ENCODE measurements around the gene ITGAL. TPM values are rescaled to one million over a fixed set of nuclear protein-coding genes. Genes with fewer than 3 reads are reported as not detected.

ITGAL gene
- total and polyA plus RNA-seq, 2 of the 13 experiments (the other 11 are each of a cell fraction or from before 2014, with no cell fraction given): 0.86 to 1.2 TPM

DNA sequence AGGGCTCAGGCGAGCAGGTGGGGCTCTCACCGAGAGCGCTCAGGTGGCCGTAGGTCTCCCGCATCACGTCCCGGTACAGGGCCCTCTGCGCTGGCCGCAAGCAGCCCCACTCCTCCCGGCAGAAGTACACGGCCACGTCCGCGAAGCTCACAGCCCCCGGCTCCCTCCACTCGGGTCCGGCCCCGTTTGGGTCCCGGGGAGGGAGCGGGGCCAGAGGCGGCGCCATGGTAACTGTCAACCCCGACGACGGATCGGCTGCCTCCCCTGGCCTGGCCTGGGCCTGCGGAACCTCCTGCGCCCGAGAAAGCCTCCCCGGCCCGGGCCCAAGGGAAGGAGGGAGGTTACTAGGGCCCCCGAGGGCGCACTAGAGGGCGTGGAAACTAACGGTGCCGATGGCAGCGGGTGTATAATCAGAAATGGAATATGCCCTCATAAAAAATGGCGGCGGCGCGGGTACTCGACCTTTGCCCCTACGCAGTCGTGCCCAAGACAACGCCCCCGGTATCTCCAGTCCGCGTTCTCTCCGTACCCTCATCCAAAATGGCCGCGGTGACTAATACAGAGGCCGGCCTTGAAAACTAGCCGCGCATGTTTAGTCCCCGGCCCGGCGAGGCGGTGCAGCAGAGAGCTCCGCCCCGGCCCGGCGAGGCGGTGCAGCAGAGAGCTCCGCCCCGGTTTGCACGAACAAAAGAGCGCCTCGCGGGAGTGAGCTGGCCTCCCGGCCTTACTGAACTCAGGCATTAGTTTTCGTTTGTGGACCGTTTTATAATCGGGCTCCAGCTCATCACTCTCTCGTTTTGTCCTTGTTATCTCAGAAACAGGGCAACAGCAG is 85.6 kb downstream of the ITGAL start, which contains the start of gene ZNF764 (continued):
- TF ChIP-seq, protein P1, sequence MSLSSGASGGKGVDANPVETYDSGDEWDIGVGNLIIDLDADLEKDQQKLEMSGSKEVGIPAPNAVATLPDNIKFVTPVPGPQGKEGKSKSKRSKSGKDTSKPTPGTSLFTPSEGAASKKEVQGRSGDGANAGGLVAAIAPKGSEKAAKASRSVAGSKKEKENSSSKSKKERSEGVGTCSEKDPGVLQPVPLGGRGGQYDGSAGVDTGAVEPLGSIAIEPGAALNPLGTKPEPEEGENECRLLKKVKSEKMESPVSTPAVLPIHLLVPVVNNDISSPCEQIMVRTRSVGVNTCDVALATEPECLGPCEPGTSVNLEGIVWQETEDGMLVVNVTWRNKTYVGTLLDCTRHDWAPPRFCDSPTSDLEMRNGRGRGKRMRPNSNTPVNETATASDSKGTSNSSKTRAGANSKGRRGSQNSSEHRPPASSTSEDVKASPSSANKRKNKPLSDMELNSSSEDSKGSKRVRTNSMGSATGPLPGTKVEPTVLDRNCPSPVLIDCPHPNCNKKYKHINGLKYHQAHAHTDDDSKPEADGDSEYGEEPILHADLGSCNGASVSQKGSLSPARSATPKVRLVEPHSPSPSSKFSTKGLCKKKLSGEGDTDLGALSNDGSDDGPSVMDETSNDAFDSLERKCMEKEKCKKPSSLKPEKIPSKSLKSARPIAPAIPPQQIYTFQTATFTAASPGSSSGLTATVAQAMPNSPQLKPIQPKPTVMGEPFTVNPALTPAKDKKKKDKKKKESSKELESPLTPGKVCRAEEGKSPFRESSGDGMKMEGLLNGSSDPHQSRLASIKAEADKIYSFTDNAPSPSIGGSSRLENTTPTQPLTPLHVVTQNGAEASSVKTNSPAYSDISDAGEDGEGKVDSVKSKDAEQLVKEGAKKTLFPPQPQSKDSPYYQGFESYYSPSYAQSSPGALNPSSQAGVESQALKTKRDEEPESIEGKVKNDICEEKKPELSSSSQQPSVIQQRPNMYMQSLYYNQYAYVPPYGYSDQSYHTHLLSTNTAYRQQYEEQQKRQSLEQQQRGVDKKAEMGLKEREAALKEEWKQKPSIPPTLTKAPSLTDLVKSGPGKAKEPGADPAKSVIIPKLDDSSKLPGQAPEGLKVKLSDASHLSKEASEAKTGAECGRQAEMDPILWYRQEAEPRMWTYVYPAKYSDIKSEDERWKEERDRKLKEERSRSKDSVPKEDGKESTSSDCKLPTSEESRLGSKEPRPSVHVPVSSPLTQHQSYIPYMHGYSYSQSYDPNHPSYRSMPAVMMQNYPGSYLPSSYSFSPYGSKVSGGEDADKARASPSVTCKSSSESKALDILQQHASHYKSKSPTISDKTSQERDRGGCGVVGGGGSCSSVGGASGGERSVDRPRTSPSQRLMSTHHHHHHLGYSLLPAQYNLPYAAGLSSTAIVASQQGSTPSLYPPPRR (CRISPR knock-in tag; IDR thresholded peaks at IDR 0.05; ENCODE audit: borderline replicate concordance): 0 out of 2 replicates have a peak, but pooled peaks have one; percentile 12
- TF ChIP-seq SMARCC2 (IDR thresholded peaks at IDR 0.05): no peak
- no peak for TF ChIP-seq CERS6 (CRISPR knock-in tag; IDR thresholded peaks at IDR 0.05)
- peak; percentile 39; the same call in 1 of the 2 replicates for TF ChIP-seq ZNF343 (CRISPR knock-in tag; IDR thresholded peaks at IDR 0.05)
- no peak for TF ChIP-seq ZFP36 (IDR thresholded peaks at IDR 0.05; ENCODE audit: borderline replicate concordance, low read depth, low read length, partially characterized antibody)
- TF ChIP-seq RARG (CRISPR knock-in tag; IDR thresholded peaks at IDR 0.05; ENCODE audit: low read depth): no peak
- TF ChIP-seq TRIM24 (CRISPR knock-in tag; IDR thresholded peaks at IDR 0.05): no peak
- TF ChIP-seq, protein P2, sequence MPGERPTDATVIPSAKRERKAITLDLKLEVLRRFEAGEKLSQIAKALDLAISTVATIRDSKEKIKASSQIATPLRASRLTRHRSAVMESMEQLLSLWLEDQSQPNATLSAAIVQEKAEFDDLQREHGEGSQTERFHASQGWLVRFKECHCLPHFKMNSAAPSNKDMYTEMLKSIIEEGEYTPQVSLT (CRISPR knock-in tag; IDR thresholded peaks at IDR 0.05; ENCODE audit: borderline replicate concordance, low read depth): no peak
- peak; percentile 86; the same call in 1 of the 2 replicates for TF ChIP-seq HIC2 (CRISPR knock-in tag; IDR thresholded peaks at IDR 0.05; ENCODE audit: low read depth)
- peak; percentile 92 for TF ChIP-seq ZNF850 (CRISPR knock-in tag; conservative IDR thresholded peaks at IDR 0.05)
- TF ChIP-seq TBL1XR1 (IDR thresholded peaks at IDR 0.05; ENCODE audit: borderline replicate concordance, low read length, partially characterized antibody): no peak
- TF ChIP-seq, protein P3, sequence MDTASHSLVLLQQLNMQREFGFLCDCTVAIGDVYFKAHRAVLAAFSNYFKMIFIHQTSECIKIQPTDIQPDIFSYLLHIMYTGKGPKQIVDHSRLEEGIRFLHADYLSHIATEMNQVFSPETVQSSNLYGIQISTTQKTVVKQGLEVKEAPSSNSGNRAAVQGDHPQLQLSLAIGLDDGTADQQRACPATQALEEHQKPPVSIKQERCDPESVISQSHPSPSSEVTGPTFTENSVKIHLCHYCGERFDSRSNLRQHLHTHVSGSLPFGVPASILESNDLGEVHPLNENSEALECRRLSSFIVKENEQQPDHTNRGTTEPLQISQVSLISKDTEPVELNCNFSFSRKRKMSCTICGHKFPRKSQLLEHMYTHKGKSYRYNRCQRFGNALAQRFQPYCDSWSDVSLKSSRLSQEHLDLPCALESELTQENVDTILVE (CRISPR knock-in tag; IDR thresholded peaks at IDR 0.05): peak; percentile 99
- 0 out of 2 replicates have a peak, but pooled peaks have one; percentile 50 for TF ChIP-seq CC2D1A (CRISPR knock-in tag; IDR thresholded peaks at IDR 0.05)
- peak; percentile 87 for TF ChIP-seq TFDP2 (CRISPR knock-in tag; IDR thresholded peaks at IDR 0.05)
- TF ChIP-seq MTF2 (CRISPR knock-in tag; IDR thresholded peaks at IDR 0.05; ENCODE audit: borderline replicate concordance): peak; percentile 98
- TF ChIP-seq CAMTA2 (CRISPR knock-in tag; IDR thresholded peaks at IDR 0.05; ENCODE audit: borderline replicate concordance): peak; percentile 88
